ENCODE measurements around the gene DDI2. TPM values are rescaled to one million over a fixed set of nuclear protein-coding genes. Genes with fewer than 3 reads are reported as not detected.
"Not testable (repeated sequence)": the region's sequence is repeated elsewhere in the genome, so short reads cannot be mapped to it uniquely, and the experiment has no call there.

The DDI2 gene
- total and polyA plus RNA-seq, 5 donors from 2014 or later: 3.2 to 61.2 (median 6.8) TPM

DNA sequence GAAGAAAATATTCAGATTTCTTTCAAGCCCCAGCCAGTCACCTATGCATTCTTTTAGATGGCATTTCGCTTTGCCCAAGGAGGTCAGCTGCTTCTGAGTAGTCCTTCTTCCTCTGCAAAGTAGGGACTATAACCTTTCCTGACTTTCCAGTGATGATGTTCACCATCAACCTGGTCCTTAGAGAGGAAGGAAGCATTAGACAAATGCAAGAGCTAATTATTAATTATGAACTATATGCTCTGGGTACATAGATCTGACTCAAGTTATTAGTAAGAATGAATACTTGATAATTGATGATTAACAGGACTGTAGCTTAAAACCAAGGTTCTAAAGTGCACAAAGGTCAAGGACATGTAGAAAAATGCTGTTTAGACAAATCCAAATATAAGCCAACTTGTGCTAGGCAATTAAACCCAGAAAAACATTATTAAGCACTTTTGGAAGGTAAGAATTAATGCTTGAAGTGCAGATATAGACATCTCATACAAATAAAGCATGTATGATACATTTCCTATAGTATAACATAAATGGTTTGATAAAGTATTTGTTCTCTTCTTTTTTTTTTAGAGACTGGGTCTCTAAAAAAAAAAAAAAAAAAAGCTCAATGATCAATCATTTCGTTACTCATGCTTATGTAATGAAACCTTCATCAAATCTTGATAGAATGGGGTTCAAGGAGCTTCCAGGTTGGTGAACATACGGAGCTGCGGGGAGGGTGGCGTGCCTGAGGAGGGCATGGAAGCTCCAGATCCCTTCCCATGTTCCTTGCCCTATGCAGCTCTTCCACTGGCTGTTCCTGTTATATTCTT, 21.2 kb upstream of the DDI2 start:
- ATAC-seq (ENCODE audit: low read depth in 2 of 2) (no peak), DNase-seq (no peak)
- H3K27me3 ChIP-seq (ENCODE audit: control insufficient read depth, insufficient read depth, low read length): no peaks in the 10 kb centered on the region
- H3K4me3 ChIP-seq (ENCODE audit: low read depth, low read length): no peak overlapping the region
- Mint-ChIP-seq H3K27me3 (no peaks in the 10 kb centered on the region), H3K36me3 (no peaks in the 10 kb centered on the region), H3K9me3 (no peaks in the 10 kb centered on the region), H3K4me1 (peaks cover 0 to 2% (median 0%) of the 10 kb centered on the region in 4 donors), H3K27ac (no peak overlapping the region), H3K4me3 (no peak overlapping the region)
- H3K9me3 ChIP-seq (ENCODE audit: control insufficient read depth in 2 of 2, low read length in 2 of 2): no peaks in the 10 kb centered on the region
- H3K36me3 ChIP-seq (ENCODE audit: control insufficient read depth, insufficient read depth, low read length): no peaks in the 10 kb centered on the region
- no peak overlapping the region for H3K27ac ChIP-seq (ENCODE audit: insufficient read depth, low read length, poor library complexity, severe bottlenecking)
- H3K4me1 ChIP-seq (ENCODE audit: control insufficient read depth, insufficient read depth, low read length, poor library complexity, severe bottlenecking): no peaks in the 10 kb centered on the region

DNA sequence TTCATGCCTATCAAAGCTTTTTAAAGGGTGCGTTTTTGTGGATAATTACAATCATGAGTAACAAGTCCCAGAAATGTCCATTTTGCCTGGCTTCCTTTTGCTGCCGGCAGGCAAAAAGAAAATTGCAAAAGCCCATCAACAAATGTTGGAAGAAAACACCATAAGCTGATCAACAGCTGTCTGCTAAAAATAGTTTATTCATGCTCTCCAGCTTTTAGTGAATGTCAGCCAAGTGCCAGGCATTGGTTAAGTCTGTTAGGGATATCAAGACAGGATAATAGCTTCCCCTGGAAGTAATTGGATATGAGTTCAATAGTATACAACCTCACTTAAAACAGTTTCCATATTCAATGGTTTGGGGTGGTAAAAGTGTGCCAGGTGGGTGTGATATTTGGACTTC, 18.8 kb upstream of the DDI2 start:
- Mint-ChIP-seq H3K4me1 (peaks cover 0 to 11% (median 1%) of the 10 kb centered on the region in 4 donors), H3K27ac (no peak overlapping the region), H3K36me3 (no peaks in the 10 kb centered on the region), H3K4me3 (no peak overlapping the region), H3K27me3 (no peaks in the 10 kb centered on the region), H3K9me3 (no peaks in the 10 kb centered on the region)
- H3K27me3 ChIP-seq (ENCODE audit: control insufficient read depth, insufficient read depth, low read length): no peaks in the 10 kb centered on the region
- H3K4me3 ChIP-seq (ENCODE audit: low read depth, low read length): no peak overlapping the region
- no peak for DNase-seq
- no peaks in the 10 kb centered on the region for H3K36me3 ChIP-seq (ENCODE audit: control insufficient read depth, insufficient read depth, low read length)
- no peaks in the 10 kb centered on the region for H3K9me3 ChIP-seq (ENCODE audit: control insufficient read depth in 2 of 2, low read length in 2 of 2)
- ATAC-seq (ENCODE audit: low read depth in 2 of 2): no peak
- H3K27ac ChIP-seq (ENCODE audit: insufficient read depth, low read length, poor library complexity, severe bottlenecking): no peak overlapping the region
- H3K4me1 ChIP-seq (ENCODE audit: control insufficient read depth, insufficient read depth, low read length, poor library complexity, severe bottlenecking): peaks cover 5% of the 10 kb centered on the region

DNA sequence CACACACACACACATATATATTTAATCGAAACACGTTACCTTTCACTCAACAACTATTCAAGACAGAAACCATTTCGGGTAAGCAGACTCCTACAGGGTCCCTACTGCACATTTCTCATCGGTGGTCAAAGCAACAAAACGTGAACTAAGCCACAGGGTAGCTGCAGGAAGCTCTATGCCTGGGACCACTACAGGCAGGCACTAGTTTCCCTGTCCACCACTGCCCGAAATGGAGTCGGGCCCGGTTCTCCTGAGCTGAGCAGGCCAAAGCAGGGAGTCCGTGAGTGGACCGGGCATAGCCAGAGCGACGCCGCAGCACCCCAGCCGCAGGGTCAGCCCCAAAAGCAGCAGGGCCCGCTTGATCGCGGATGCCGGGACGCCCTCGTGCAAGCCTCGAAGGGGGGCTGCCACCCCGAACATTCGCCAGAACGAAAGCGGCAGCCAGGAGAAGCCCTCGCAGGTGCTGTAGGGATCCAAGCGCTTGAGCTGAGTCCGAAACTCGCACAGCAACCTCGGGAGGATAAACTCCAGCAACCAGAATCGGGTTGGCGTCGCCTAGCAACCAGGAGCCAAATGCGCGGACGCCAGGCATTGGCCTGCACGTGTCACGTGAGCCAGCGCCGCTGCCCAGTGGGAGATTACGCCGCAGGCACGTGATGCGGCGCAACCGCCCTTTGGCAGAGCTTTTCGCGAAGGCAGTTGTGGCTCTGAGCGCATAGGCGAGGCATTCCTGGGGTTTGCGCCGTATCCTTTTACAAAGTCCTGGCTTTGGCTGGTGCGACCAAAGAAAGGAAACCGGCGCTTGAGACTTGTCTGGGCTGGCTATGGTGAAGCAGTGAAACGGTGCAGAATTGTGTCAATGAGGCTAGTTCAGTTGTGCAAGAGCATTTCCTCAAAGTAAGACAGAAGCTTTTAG, 13.9 kb upstream of the DDI2 start:
- H3K27me3 Mint-ChIP-seq: no peaks in the 10 kb centered on the region
- H3K36me3 Mint-ChIP-seq: no peaks in the 10 kb centered on the region
- peaks cover 10% of the 10 kb centered on the region for H3K4me1 ChIP-seq (ENCODE audit: control insufficient read depth, insufficient read depth, low read length, poor library complexity, severe bottlenecking)
- peak; percentile 97 to 99 for ATAC-seq (ENCODE audit: low read depth in 2 of 2)
- no peaks in the 10 kb centered on the region for H3K27me3 ChIP-seq (ENCODE audit: control insufficient read depth, insufficient read depth, low read length)
- H3K36me3 ChIP-seq (ENCODE audit: control insufficient read depth, insufficient read depth, low read length): no peaks in the 10 kb centered on the region
- peak overlapping the region; percentile 61 for H3K27ac ChIP-seq (ENCODE audit: insufficient read depth, low read length, poor library complexity, severe bottlenecking)
- no peaks in the 10 kb centered on the region for H3K9me3 ChIP-seq (ENCODE audit: control insufficient read depth in 2 of 2, low read length in 2 of 2)
- DNase-seq: peak; percentile 89 to 96 (median 90)
- H3K9me3 Mint-ChIP-seq: no peaks in the 10 kb centered on the region
- peak overlapping the region; percentile 48 to 87 (median 82) for H3K4me3 Mint-ChIP-seq
- H3K4me1 Mint-ChIP-seq: peaks cover 0 to 20% (median 1%) of the 10 kb centered on the region in 4 donors
- peak overlapping the region; percentile 49 to 82 (median 56) for H3K27ac Mint-ChIP-seq
- H3K4me3 ChIP-seq (ENCODE audit: low read depth, low read length): peak overlapping the region; percentile 81

DNA sequence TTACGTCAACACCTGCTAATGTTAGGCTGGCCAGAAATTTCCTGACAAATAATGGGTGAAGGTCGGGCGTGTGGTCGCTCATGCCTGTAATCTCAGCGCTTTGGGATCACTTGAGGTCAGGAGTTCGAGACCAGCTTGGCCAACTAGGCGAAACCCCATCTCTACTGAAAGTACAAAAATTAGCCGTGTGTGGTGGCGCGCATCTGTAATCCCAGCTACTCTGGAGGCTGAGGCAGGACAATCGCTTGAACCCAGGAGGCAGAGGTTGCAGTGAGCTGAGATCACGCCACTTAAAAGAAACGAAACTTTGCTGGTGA, 13.3 kb upstream of the DDI2 start:
- Mint-ChIP-seq H3K4me3 (peak overlapping the region; percentile 48 to 87 (median 82)), H3K27ac (peak overlapping the region; percentile 49 to 82 (median 56)), H3K4me1 (peaks cover 0 to 20% (median 1%) of the 10 kb centered on the region in 4 donors)
- not testable (repeated sequence) for H3K9me3 ChIP-seq (ENCODE audit: control insufficient read depth in 2 of 2, low read length in 2 of 2); DNase-seq; H3K36me3 ChIP-seq (ENCODE audit: control insufficient read depth, insufficient read depth, low read length); H3K27me3 Mint-ChIP-seq; H3K36me3 Mint-ChIP-seq; H3K27me3 ChIP-seq (ENCODE audit: control insufficient read depth, insufficient read depth, low read length); ATAC-seq (ENCODE audit: low read depth in 2 of 2); H3K9me3 Mint-ChIP-seq
- H3K4me1 ChIP-seq (ENCODE audit: control insufficient read depth, insufficient read depth, low read length, poor library complexity, severe bottlenecking): peaks cover 10% of the 10 kb centered on the region
- peak overlapping the region; percentile 61 for H3K27ac ChIP-seq (ENCODE audit: insufficient read depth, low read length, poor library complexity, severe bottlenecking)
- peak overlapping the region; percentile 81 for H3K4me3 ChIP-seq (ENCODE audit: low read depth, low read length)

DNA sequence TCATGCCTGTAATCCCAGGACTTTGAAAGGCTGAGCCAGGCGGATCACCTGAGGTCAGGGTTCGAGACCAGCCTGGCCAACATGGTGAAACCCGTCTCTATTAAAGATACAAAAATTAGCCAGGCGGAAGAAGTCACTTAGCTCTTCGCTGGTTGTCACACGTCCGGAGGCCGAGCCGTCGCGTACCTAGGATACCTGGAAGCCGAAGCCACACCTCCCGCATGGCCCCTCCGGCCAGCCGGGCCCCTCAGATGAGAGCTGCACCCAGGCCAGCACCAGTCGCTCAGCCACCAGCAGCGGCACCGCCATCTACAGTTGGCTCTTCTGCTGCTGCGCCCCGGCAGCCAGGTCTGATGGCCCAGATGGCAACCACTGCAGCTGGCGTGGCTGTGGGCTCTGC, 12.9 kb upstream of the DDI2 start:
- H3K27me3 ChIP-seq (ENCODE audit: control insufficient read depth, insufficient read depth, low read length): not testable (repeated sequence)

DNA sequence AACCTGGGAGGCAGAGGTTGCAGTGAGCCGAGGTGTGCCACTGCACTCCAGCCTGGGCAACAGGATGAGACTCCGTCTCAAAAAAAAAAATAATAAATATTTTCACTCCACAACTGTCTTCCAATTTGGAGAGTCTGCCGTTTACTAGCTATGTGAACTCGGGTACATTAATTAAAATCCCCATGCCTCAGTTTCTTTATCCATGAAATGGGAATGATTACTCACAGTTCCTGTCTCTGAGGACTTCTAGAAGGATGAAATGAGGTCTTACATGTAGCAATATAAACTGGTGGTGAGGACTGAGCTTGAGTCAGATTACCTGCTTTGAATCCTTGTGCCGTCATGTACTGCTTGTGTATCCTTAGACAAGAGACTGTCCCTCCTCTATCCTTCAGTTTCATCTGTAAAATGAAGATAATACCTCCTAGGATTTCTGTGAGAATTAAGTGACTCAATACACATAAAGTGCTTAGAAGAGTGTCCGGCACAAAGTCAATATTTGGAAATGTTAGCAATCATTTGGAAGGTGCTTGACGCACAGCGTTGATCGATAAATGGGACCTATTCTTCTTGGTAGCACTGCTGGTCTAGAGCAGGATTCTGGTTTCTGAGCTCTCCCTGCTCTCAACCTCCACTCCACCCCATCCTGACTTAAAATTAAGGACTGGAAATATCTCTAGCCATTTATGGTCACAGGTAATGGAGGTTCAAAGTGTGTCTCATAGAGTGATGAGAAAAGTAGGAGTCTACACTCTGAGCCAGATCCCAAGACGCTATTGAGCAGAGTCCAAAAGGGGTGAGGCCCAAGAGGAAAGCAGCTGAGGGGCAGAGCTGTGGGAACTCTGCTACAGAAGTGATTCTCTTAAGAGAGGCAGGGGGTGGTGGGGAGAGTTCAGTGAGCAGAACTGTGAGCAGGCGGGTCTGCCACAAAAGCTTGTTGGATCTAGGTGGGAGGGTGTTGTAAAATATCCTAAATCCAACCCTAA, 11.6 kb upstream of the DDI2 start:
- no peaks in the 10 kb centered on the region for H3K36me3 Mint-ChIP-seq

More for the DNA sequence above, 12.9 kb upstream of the DDI2 start:
- ATAC-seq (ENCODE audit: low read depth in 2 of 2); H3K27ac ChIP-seq (ENCODE audit: insufficient read depth, low read length, poor library complexity, severe bottlenecking); DNase-seq; H3K36me3 ChIP-seq (ENCODE audit: control insufficient read depth, insufficient read depth, low read length); H3K4me3 ChIP-seq (ENCODE audit: low read depth, low read length); H3K27me3 Mint-ChIP-seq; H3K36me3 Mint-ChIP-seq; H3K9me3 ChIP-seq (ENCODE audit: control insufficient read depth in 2 of 2, low read length in 2 of 2); H3K9me3 Mint-ChIP-seq: not testable (repeated sequence)
- Mint-ChIP-seq H3K4me3 (peak overlapping the region; percentile 48 to 87 (median 82)), H3K27ac (peak overlapping the region in 1 of 3 donors; percentile 82), H3K4me1 (peaks cover 0 to 20% (median 1%) of the 10 kb centered on the region in 4 donors)
- peaks cover 10% of the 10 kb centered on the region for H3K4me1 ChIP-seq (ENCODE audit: control insufficient read depth, insufficient read depth, low read length, poor library complexity, severe bottlenecking)

DNA sequence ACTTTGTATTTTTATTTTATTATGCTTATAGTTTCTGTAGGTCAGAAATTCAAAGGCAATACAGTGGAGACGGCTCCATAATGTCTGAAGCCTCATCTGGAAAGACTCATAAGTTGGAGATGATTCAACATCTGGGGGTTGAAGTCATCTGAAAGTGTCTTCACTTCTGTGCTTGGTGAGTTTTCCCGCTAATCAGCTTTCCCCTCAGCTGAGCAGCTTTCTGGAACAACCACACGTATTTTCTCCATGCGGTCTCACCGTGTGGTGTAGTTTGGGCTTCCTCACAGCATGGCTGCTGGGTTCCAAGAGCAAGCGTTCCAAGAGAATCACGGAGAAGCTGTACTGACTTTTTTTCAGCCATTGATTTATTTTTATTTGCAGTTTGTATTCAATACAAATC, 7.6 kb upstream of the DDI2 start:
- no peak overlapping the region for H3K27ac ChIP-seq (ENCODE audit: insufficient read depth, low read length, poor library complexity, severe bottlenecking)
- Mint-ChIP-seq H3K27me3 (no peaks in the 10 kb centered on the region), H3K36me3 (no peaks in the 10 kb centered on the region), H3K4me3 (no peak overlapping the region), H3K27ac (no peak overlapping the region), H3K9me3 (no peaks in the 10 kb centered on the region), H3K4me1 (peaks cover 0 to 5% (median 0%) of the 10 kb centered on the region in 4 donors)
- no peaks in the 10 kb centered on the region for H3K27me3 ChIP-seq (ENCODE audit: control insufficient read depth, insufficient read depth, low read length)
- no peaks in the 10 kb centered on the region for H3K9me3 ChIP-seq (ENCODE audit: control insufficient read depth in 2 of 2, low read length in 2 of 2)
- H3K36me3 ChIP-seq (ENCODE audit: control insufficient read depth, insufficient read depth, low read length): no peaks in the 10 kb centered on the region
- ATAC-seq (ENCODE audit: low read depth in 2 of 2) (no peak), DNase-seq (no peak)
- no peak overlapping the region for H3K4me3 ChIP-seq (ENCODE audit: low read depth, low read length)
- H3K4me1 ChIP-seq (ENCODE audit: control insufficient read depth, insufficient read depth, low read length, poor library complexity, severe bottlenecking): no peaks in the 10 kb centered on the region

More for the DNA sequence above, 11.6 kb upstream of the DDI2 start:
- ATAC-seq (ENCODE audit: low read depth in 2 of 2) (no peak), DNase-seq (no peak)
- Mint-ChIP-seq H3K27ac (no peak overlapping the region), H3K27me3 (no peaks in the 10 kb centered on the region), H3K4me3 (peak overlapping the region in 1 of 4 donors; percentile 28), H3K4me1 (peaks cover 0 to 20% (median 1%) of the 10 kb centered on the region in 4 donors), H3K9me3 (no peaks in the 10 kb centered on the region)
- Histone ChIP-seq H3K9me3 (ENCODE audit: control insufficient read depth in 2 of 2, low read length in 2 of 2) (no peaks in the 10 kb centered on the region), H3K4me1 (ENCODE audit: control insufficient read depth, insufficient read depth, low read length, poor library complexity, severe bottlenecking) (peaks cover 10% of the 10 kb centered on the region), H3K27me3 (ENCODE audit: control insufficient read depth, insufficient read depth, low read length) (no peaks in the 10 kb centered on the region), H3K36me3 (ENCODE audit: control insufficient read depth, insufficient read depth, low read length) (no peaks in the 10 kb centered on the region), H3K4me3 (ENCODE audit: low read depth, low read length) (no peak overlapping the region), H3K27ac (ENCODE audit: insufficient read depth, low read length, poor library complexity, severe bottlenecking) (no peak overlapping the region)
